Mucosa of rectum (tissue), 2 donors: ENCODE data around the gene ZP1.

ENCODE experiments used
- H3K27ac ChIP-seq, 2 donors: one replicate each; pipeline ENCODE4 v1.7.0; 2013; ENCODE audit warnings: inconsistent platforms in 2 of 2, low read depth in 2 of 2, low read length in 2 of 2
- H3K27me3 ChIP-seq, 2 donors: one replicate each; pipeline ENCODE4 v1.7.0; 2013; ENCODE audit warnings: low read length in 2 of 2; ENCODE audit not compliant: control insufficient read depth in 2 of 2, insufficient read depth in 2 of 2
- H3K36me3 ChIP-seq, 2 donors: one replicate each; pipeline ENCODE4 v1.7.0; 2013; ENCODE audit warnings: low read length in 2 of 2; ENCODE audit not compliant: control insufficient read depth in 2 of 2, insufficient read depth in 2 of 2
- H3K4me1 ChIP-seq, 2 donors: one replicate each; pipeline ENCODE4 v1.7.0; 2013; ENCODE audit warnings: low read length in 2 of 2, mild to moderate bottlenecking in 1 of 2; ENCODE audit not compliant: control insufficient read depth in 2 of 2, insufficient read depth in 2 of 2
- H3K4me3 ChIP-seq, 2 donors: one replicate each; pipeline ENCODE4 v1.7.0; 2013; ENCODE audit warnings: low read length in 2 of 2
- H3K9ac ChIP-seq, 2 donors: one replicate each; pipeline ENCODE4 v1.7.0; 2013; ENCODE audit warnings: low read length in 2 of 2, low read depth in 1 of 2, mild to moderate bottlenecking in 1 of 2
- H3K9me3 ChIP-seq, 2 donors: one replicate each; pipeline ENCODE4 v1.7.0; 2013; ENCODE audit warnings: low read length in 2 of 2; ENCODE audit not compliant: control insufficient read depth in 2 of 2
- donor health status: healthy.
- donor health status: Normal muscosa, but diverticular disease.

ZP1 gene

DNA sequence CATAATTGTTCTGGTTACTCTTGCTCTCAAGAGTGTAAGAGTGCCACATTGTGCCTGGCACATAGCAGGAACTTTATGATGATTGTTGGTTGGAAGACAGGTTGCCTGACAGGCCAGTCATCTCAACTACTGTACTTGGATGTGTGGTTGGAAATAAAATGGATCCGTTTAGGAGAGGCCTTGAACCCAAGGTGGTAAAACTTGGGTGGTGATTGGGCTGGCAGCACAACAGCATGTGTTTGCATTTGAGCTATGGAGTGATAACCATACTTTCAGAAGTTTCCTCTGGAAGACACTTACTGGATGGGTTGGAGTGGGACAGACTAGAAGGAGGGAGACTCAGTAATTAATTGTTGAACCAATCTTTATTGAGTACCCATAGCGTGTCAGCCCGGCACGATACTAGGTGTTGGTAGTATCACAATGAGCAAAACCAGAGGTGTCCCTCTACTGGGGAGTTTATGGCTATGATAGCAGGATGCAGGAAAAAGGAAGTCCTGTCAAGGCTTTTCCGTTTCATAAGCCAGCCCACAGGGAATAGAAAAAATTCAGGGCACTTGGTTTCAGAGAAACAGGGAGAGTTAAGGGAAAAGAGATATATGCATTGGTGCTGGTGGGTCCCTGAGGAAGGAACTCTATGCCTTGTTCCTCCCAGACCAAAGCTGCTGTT lies 43.5 kb downstream of the ZP1 start:
- H3K9me3 ChIP-seq = no peaks in the 10 kb centered on the region
- no peak overlapping the region for H3K4me3 ChIP-seq
- peaks cover 19 to 24% of the 10 kb centered on the region in 2 donors for H3K4me1 ChIP-seq
- H3K27me3 ChIP-seq = no peaks in the 10 kb centered on the region
- no peak overlapping the region for H3K9ac ChIP-seq
- H3K36me3 ChIP-seq = no peaks in the 10 kb centered on the region
- peak overlapping the region in 1 of 2 donors; percentile 14 for H3K27ac ChIP-seq

GRCh38 chr11:60912223-60912850 lies 45.0 kb downstream of the ZP1 start:
- Histone ChIP-seq H3K27ac (no peak overlapping the region), H3K27me3 (no peaks in the 10 kb centered on the region), H3K4me3 (no peak overlapping the region), H3K9me3 (no peaks in the 10 kb centered on the region), H3K9ac (no peak overlapping the region), H3K4me1 (peaks cover 22 to 25% of the 10 kb centered on the region in 2 donors), H3K36me3 (no peaks in the 10 kb centered on the region)

- H3K9ac ChIP-seq = peak overlapping the region in 1 of 2 donors; percentile 99
- no peaks in the 10 kb centered on the region for H3K9me3 ChIP-seq
- peaks cover 22 to 25% of the 10 kb centered on the region in 2 donors for H3K4me1 ChIP-seq
- H3K36me3 ChIP-seq = peaks cover 0 to 3% of the 10 kb centered on the region in 2 donors
- H3K27ac ChIP-seq = peak overlapping the region; percentile 91 to 94
- no peaks in the 10 kb centered on the region for H3K27me3 ChIP-seq
- H3K4me3 ChIP-seq = peak overlapping the region in 1 of 2 donors; percentile 99
Measured at GRCh38 chr11:60912851-60913528, 45.6 kb downstream of the ZP1 start.

DNA sequence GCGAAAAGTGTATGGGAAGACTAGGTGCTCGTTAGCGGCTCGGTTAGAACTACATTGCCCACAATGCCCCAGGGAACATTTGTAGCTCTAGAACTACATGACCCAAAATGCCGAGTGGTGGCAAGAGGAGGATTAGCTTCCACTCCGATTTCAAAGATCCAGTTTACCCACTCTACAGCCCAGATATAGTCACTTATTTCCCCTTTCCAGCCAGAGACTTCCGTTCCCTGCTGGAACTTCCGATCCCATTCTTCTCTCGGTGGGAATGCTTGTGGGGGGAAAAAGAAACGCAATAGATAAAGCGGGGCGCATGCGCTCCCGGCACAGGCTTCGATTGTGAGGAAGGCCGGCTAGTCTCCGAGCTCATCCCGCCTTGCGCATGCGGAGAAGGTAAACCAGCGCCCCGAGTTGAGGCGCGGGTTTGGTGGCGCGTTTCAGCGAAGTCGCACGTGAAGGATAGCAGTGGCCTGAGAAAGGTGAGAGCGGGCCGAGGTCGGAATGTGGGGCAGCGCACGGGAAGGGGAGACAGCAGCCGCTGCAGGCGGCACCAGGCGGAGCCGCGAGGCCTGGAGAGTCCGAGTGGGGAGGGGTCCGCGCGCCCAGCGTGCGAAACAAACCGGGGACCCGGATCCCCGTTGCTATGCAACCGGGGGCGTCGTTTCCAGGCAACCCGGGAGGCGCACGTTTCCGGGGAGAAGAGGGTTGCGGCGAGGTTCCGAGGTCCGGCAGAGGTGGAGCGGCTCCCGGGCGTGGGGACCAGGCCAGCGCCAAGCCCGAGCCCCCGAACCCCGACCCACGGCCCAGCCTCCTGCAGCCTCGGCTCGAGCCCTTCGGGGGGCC lies 46.7 kb downstream of the ZP1 start, which contains the start of gene TMEM109:
TMEM109 (plus strand) TSS at position 366 of the 840 bp plus-strand sequence. CDS start 5,536 bp downstream, outside the sequence.
- H3K4me3 ChIP-seq = peak within 1 kb of the TSS; percentile 80 to 99
- H3K9ac ChIP-seq = peak within 1 kb of the TSS; percentile 84 to 99
- no peaks in the 10 kb centered on the region for H3K9me3 ChIP-seq
- H3K27me3 ChIP-seq = no peaks in the 10 kb centered on the region
- peaks cover 0 to 3% of the 10 kb centered on the region in 2 donors for H3K36me3 ChIP-seq
- peaks cover 22 to 25% of the 10 kb centered on the region in 2 donors for H3K4me1 ChIP-seq
- peak within 1 kb of the TSS; percentile 91 to 94 for H3K27ac ChIP-seq

- H3K4me3 ChIP-seq = peak overlapping the region; percentile 80 to 99
- H3K27ac ChIP-seq = peak overlapping the region; percentile 91 to 94
- no peaks in the 10 kb centered on the region for H3K27me3 ChIP-seq
- H3K9me3 ChIP-seq = no peaks in the 10 kb centered on the region
- H3K4me1 ChIP-seq = peaks cover 22 to 25% of the 10 kb centered on the region in 2 donors
- peak overlapping the region; percentile 84 to 99 for H3K9ac ChIP-seq
- peaks cover 0 to 7% of the 10 kb centered on the region in 2 donors for H3K36me3 ChIP-seq
Measured at GRCh38 chr11:60914633-60915247, 47.4 kb downstream of the ZP1 start.

GRCh38 chr11:60915248-60915914 lies 48.0 kb downstream of the ZP1 start:
- Histone ChIP-seq H3K9me3 (no peaks in the 10 kb centered on the region), H3K9ac (peak overlapping the region; percentile 84 to 99), H3K36me3 (peaks cover 5 to 13% of the 10 kb centered on the region in 2 donors), H3K4me3 (peak overlapping the region; percentile 80 to 99), H3K4me1 (peaks cover 22 to 25% of the 10 kb centered on the region in 2 donors), H3K27me3 (no peaks in the 10 kb centered on the region), H3K27ac (peak overlapping the region; percentile 44 to 94)

DNA sequence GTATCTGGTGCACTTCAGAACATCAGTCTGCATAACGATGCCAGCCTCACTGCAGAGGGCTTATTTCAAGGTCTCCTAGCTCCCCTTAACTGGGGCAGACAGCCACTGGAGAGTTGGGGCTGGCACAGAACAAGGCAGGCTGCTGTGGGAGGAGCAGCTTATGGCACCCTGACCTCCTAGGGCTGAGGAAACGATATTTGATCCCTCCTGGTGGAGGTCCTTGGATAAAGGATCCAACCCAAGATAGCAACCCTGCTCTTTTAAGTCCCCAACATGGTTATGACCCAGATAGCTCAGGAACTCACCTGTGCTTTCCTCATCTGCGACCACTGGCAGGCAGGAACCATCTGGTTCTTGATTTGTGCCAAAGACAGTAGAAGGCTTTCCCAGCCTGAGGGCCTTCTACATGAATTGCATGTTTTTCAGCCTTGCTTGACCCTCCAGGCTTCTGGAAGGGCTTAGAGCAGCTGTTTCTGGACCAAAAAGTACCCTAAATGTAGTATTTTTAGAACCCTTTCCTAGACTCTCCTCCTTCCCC lies 49.4 kb downstream of the ZP1 start:
- Histone ChIP-seq H3K4me3 (no peak overlapping the region), H3K36me3 (peaks cover 18 to 27% of the 10 kb centered on the region in 2 donors), H3K27ac (no peak overlapping the region), H3K9me3 (no peaks in the 10 kb centered on the region), H3K27me3 (no peaks in the 10 kb centered on the region), H3K4me1 (peaks cover 19 to 25% of the 10 kb centered on the region in 2 donors), H3K9ac (no peak overlapping the region)

DNA sequence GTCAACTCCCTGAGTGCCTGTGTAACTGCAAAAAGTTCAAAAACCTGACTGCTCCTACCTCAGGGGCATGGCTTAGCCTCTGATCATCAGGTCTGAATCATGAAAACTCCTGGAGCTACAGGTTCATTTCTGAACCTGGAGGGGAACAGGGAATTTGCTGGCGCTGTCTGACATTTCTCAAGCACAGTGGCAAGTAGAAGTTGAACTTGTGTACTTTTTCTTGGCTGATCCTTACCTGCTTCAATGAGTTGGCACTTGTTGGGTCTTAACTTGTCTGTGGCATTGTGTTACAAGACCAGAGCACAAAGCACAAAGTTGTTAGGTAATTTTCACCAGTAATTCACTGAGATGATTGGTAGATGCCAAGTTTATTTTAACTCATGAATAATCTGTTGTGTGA lies 49.9 kb downstream of the ZP1 start:
- Histone ChIP-seq H3K9me3 (no peaks in the 10 kb centered on the region), H3K27ac (no peak overlapping the region), H3K4me1 (peaks cover 19 to 25% of the 10 kb centered on the region in 2 donors), H3K27me3 (no peaks in the 10 kb centered on the region), H3K4me3 (no peak overlapping the region), H3K9ac (no peak overlapping the region), H3K36me3 (peaks cover 18 to 32% of the 10 kb centered on the region in 2 donors)
